ENCODE results near the gene CATSPERD.
"Not testable (repeated sequence)": the region's sequence is repeated elsewhere in the genome, so short reads cannot be mapped to it uniquely, and the experiment has no call there.

The CATSPERD gene

GRCh38 chr19:5697890-5698634 is 22.4 kb upstream of the CATSPERD start:
- DNase-seq, result no peak

GRCh38 chr19:5698635-5699422 is 21.6 kb upstream of the CATSPERD start:
- no peak for DNase-seq

GRCh38 chr19:5700455-5701092 is 19.9 kb upstream of the CATSPERD start:
- no peak for DNase-seq

GRCh38 chr19:5702053-5702410 is 18.4 kb upstream of the CATSPERD start:
- DNase-seq, result not testable (repeated sequence)

- no peak for DNase-seq
Observed at GRCh38 chr19:5703819-5704818, 16.3 kb upstream of the CATSPERD start.

GRCh38 chr19:5705552-5705951 is 14.9 kb upstream of the CATSPERD start:
- DNase-seq, result no peak

- DNase-seq, result no peak
Observed at GRCh38 chr19:5706876-5707573, 13.4 kb upstream of the CATSPERD start.

GRCh38 chr19:5707576-5708575 is 12.6 kb upstream of the CATSPERD start:
- no peak for DNase-seq

GRCh38 chr19:5711025-5711424 is 9.4 kb upstream of the CATSPERD start:
- DNase-seq, result no peak

- DNase-seq, result no peak
Observed at GRCh38 chr19:5711713-5712161, 8.7 kb upstream of the CATSPERD start.

GRCh38 chr19:5713228-5713627 is 7.2 kb upstream of the CATSPERD start:
- DNase-seq, result no peak

- no peak for DNase-seq
Observed at GRCh38 chr19:5714816-5715215, 5.6 kb upstream of the CATSPERD start.

- no peak for DNase-seq
Observed at GRCh38 chr19:5717215-5717935, 3.1 kb upstream of the CATSPERD start.

GRCh38 chr19:5718037-5718578 is 2.3 kb upstream of the CATSPERD start:
- DNase-seq, result no peak

GRCh38 chr19:5718579-5719273 is 1.7 kb upstream of the CATSPERD start:
- DNase-seq, result no peak

- peak in 1 of 51 donors; percentile 18 for DNase-seq
Observed at GRCh38 chr19:5719274-5719960, 1.0 kb upstream of the CATSPERD start.

Measured in hypothalamus (tissue), 51 donors.